AG04450 (cell line): ENCODE results near the gene ZNF831. TPM values are rescaled to one million over a fixed set of nuclear protein-coding genes. Genes with fewer than 3 reads are reported as not detected.

ENCODE experiments used
- CTCF ChIA-PET: fragments of 300-600, 350-600 bp; formaldehyde crosslinking; extraction: SDS; loops from one replicate; lab custom pipeline; 2022; ENCODE audit warnings: antibody characterized with exemption, inconsistent platforms; lab: Charles Lee
- POLR2A ChIA-PET: fragments of 350-600 bp; formaldehyde crosslinking; extraction: SDS; loops from one replicate; lab custom pipeline; 2021; ENCODE audit warnings: antibody characterized with exemption, inconsistent platforms; lab: Yijun Ruan, JAX
- DNase-seq: peaks from one replicate; pipeline ENCODE4 v3.0.0-alpha.2; 2011; ENCODE audit warnings: low read depth, low spot score
- H3K27ac ChIP-seq: one replicate; pipeline ENCODE4 v1.5.1; 2012; ENCODE audit warnings: low read depth, low read length, control low read depth
- H3K27me3 ChIP-seq: one replicate; pipeline ENCODE4 v1.6.0; 2012; ENCODE audit warnings: low read length; ENCODE audit not compliant: control insufficient read depth, insufficient read depth
- H3K4me3 ChIP-seq: 2 replicates; pipeline ENCODE4 v1.5.1; 2011; ENCODE audit warnings: mild to moderate bottlenecking, low read depth, low read length, control low read depth
- H3K9me3 ChIP-seq: 2 replicates; pipeline ENCODE4 v1.5.1; 2012; ENCODE audit warnings: low read length; ENCODE audit not compliant: control insufficient read depth, insufficient read depth
- CTCF ChIP-seq: IDR thresholded peaks from 2 replicates; pipeline ENCODE4 v1.5.1; 2011; ENCODE audit warnings: low read depth, low read length, control low read depth, inconsistent platforms
- polyA plus RNA-seq: library from polyadenylated mRNA; depleted of rRNA; stranded (reverse); fragments of >200 nt; gene quantifications from 2 replicates; pipeline ENCODE4 v1.2.3, GENCODE V29; 2011

Gene ZNF831
- polyA plus RNA-seq, 1 experiment, result not detected

GRCh38 chr20:59221049-59221706, 57.6 kb downstream of the ZNF831 start:
- TF ChIP-seq CTCF, result no peak
- Histone ChIP-seq H3K4me3 (no peak overlapping the region), H3K27ac (no peak overlapping the region), H3K27me3 (peaks cover 50% of the 10 kb centered on the region), H3K9me3 (no peaks in the 10 kb centered on the region)
- ChIA-PET POLR2A (no interaction called here), CTCF (interaction anchor here (0.5 to 2.9 kb wide), 15 partner anchors 8 to 643 kb away, joined by 3 to 26 read pairs (median 5); no protein-coding TSS in a partner anchor)
- DNase-seq, result no peak

GRCh38 chr20:59221707-59222252, 58.2 kb downstream of the ZNF831 start:
- ChIA-PET POLR2A (interaction anchor here (0.9 to 1.0 kb wide), 2 partner anchors 189 to 352 kb away, joined by 3 read pairs; partner anchors contain the start of gene ATP5F1E), CTCF (interaction anchor here (0.5 to 2.9 kb wide), 26 partner anchors 9 to 643 kb away, joined by 3 to 26 read pairs (median 4); no protein-coding TSS in a partner anchor)
- no peak for DNase-seq
- Histone ChIP-seq H3K9me3 (no peaks in the 10 kb centered on the region), H3K27ac (no peak overlapping the region), H3K4me3 (peak overlapping the region; percentile 55), H3K27me3 (peaks cover 50% of the 10 kb centered on the region)
- TF ChIP-seq CTCF, result no peak

GRCh38 chr20:59222253-59223181, 58.9 kb downstream of the ZNF831 start:
- peak; percentile 97 for TF ChIP-seq CTCF
- H3K4me3 ChIP-seq, result peak overlapping the region; percentile 55
- H3K9me3 ChIP-seq, result no peaks in the 10 kb centered on the region
- H3K27ac ChIP-seq, result no peak overlapping the region
- DNase-seq, result peak; percentile 33
- POLR2A ChIA-PET, result interaction anchor here (0.7 to 1.0 kb wide), 3 partner anchors 14 to 352 kb away, joined by 3 to 4 read pairs (median 3); partner anchors contain the start of gene ATP5F1E
- CTCF ChIA-PET, result interaction anchor here (0.6 to 2.9 kb wide), 26 partner anchors 8 to 359 kb away, joined by 3 to 26 read pairs (median 5); no protein-coding TSS in a partner anchor
- peaks cover 50% of the 10 kb centered on the region for H3K27me3 ChIP-seq

- DNase-seq, result no peak
Measured at GRCh38 chr20:59223182-59223601, 59.6 kb downstream of the ZNF831 start.

More at GRCh38 chr20:59223182-59223601, 59.6 kb downstream of the ZNF831 start:
- H3K4me3 ChIP-seq, result no peak overlapping the region
- no peaks in the 10 kb centered on the region for H3K9me3 ChIP-seq
- POLR2A ChIA-PET, result no interaction called here
- no peak for TF ChIP-seq CTCF
- H3K27ac ChIP-seq, result no peak overlapping the region
- CTCF ChIA-PET, result interaction anchor here (1.2 to 2.9 kb wide), 6 partner anchors 8 to 357 kb away, joined by 4 to 25 read pairs (median 7); no protein-coding TSS in a partner anchor
- H3K27me3 ChIP-seq, result peaks cover 52% of the 10 kb centered on the region
